ENCODE data around the gene CRYL1.

DNA sequence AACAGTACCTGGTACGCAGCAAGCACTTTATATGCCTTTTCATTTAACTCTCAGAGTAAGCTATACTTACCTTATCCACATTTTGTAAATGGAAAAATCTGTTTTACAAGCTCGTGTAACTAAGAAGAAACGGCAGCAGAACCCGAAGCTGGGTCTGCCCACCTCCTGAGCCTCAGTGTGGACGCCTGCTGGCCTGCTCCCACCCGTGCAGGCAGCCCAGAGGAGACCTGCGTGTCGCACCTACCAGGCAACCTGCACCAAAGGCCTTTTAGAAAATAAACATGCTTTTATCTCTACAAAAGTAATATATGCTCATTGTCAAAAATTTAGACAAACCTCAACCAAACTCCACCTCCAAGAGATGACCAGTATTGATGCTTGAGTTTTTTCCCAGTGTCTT is 62.7 kb downstream of the CRYL1 start:
- TF ChIP-seq POLR2A (IDR thresholded peaks at IDR 0.05), result no peak
- TF ChIP-seq, protein P1, sequence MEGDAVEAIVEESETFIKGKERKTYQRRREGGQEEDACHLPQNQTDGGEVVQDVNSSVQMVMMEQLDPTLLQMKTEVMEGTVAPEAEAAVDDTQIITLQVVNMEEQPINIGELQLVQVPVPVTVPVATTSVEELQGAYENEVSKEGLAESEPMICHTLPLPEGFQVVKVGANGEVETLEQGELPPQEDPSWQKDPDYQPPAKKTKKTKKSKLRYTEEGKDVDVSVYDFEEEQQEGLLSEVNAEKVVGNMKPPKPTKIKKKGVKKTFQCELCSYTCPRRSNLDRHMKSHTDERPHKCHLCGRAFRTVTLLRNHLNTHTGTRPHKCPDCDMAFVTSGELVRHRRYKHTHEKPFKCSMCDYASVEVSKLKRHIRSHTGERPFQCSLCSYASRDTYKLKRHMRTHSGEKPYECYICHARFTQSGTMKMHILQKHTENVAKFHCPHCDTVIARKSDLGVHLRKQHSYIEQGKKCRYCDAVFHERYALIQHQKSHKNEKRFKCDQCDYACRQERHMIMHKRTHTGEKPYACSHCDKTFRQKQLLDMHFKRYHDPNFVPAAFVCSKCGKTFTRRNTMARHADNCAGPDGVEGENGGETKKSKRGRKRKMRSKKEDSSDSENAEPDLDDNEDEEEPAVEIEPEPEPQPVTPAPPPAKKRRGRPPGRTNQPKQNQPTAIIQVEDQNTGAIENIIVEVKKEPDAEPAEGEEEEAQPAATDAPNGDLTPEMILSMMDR (IDR thresholded peaks at IDR 0.05), result no peak
